Measurements from ENCODE around the gene ARHGAP22.

ARHGAP22 gene

GRCh38 chr10:48410503-48410902 lies 194.4 kb downstream of the ARHGAP22 start:
- TF ChIP-seq, protein P1, sequence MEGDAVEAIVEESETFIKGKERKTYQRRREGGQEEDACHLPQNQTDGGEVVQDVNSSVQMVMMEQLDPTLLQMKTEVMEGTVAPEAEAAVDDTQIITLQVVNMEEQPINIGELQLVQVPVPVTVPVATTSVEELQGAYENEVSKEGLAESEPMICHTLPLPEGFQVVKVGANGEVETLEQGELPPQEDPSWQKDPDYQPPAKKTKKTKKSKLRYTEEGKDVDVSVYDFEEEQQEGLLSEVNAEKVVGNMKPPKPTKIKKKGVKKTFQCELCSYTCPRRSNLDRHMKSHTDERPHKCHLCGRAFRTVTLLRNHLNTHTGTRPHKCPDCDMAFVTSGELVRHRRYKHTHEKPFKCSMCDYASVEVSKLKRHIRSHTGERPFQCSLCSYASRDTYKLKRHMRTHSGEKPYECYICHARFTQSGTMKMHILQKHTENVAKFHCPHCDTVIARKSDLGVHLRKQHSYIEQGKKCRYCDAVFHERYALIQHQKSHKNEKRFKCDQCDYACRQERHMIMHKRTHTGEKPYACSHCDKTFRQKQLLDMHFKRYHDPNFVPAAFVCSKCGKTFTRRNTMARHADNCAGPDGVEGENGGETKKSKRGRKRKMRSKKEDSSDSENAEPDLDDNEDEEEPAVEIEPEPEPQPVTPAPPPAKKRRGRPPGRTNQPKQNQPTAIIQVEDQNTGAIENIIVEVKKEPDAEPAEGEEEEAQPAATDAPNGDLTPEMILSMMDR (IDR thresholded peaks at IDR 0.05; ENCODE audit: low read depth, low read length): no peak
- no peak for DNase-seq (ENCODE audit: low read depth in 2 of 2)
- no peak overlapping the region for H3K4me3 ChIP-seq (replicated peaks in 1 of 2; ENCODE audit: low read depth in 2 of 2, low read length in 2 of 2)

DNA sequence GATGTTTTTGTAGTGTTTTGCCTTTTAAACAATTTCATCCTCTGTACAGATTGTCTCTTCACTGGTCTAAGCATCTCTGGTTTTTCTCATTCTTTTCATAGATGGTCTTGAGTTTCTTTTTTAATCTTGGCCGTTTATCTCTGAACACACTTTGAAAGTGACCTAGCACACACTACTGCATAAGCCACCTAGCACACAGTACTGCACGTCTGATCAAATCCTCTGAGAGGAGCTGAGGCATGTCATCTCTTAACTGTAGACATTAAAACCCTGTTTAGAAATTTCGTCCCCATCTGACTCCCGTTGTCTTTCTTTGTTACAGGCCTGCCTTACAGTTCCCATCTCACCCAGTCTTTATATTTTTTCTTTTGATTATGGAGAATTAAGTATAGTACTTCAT lies 198.2 kb downstream of the ARHGAP22 start:
- TF ChIP-seq, protein P1 (IDR thresholded peaks at IDR 0.05; ENCODE audit: low read depth, low read length): no peak
- H3K4me3 ChIP-seq (replicated peaks in 1 of 2; ENCODE audit: low read depth in 2 of 2, low read length in 2 of 2): no peak overlapping the region
- no peak for DNase-seq (ENCODE audit: low read depth in 2 of 2)

GRCh38 chr10:48406204-48406603 lies 198.7 kb downstream of the ARHGAP22 start:
- TF ChIP-seq, protein P1 (IDR thresholded peaks at IDR 0.05; ENCODE audit: low read depth, low read length): no peak
- no peak overlapping the region for H3K4me3 ChIP-seq (replicated peaks in 1 of 2; ENCODE audit: low read depth in 2 of 2, low read length in 2 of 2)
- DNase-seq (ENCODE audit: low read depth in 2 of 2): peak; percentile 13 to 46

GRCh38 chr10:48404646-48405045 lies 200.2 kb downstream of the ARHGAP22 start:
- no peak overlapping the region for H3K4me3 ChIP-seq (replicated peaks in 1 of 2; ENCODE audit: low read depth in 2 of 2, low read length in 2 of 2)
- TF ChIP-seq, protein P1 (IDR thresholded peaks at IDR 0.05; ENCODE audit: low read depth, low read length): no peak
- peak; percentile 52 to 88 for DNase-seq (ENCODE audit: low read depth in 2 of 2)

DNA sequence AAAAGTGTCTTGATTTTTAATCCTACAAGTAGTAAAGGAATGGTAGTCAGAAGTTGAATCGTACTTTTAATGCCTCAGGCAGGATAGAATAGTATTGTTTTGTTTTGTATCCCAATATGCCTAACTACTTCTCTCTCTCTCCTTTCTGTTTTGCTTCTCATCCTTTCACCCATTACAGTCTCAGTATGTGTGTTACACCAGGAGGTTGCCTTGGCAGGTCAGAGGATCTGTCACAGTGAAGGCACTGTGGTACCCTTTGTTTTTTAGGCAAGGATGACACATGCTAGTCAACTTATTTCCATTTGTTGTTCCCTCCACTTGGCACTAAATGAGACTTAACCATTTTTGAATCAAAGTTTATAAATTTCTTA lies 204.0 kb downstream of the ARHGAP22 start:
- H3K4me3 ChIP-seq (replicated peaks in 1 of 2; ENCODE audit: low read depth in 2 of 2, low read length in 2 of 2): no peak overlapping the region
- no peak for DNase-seq (ENCODE audit: low read depth in 2 of 2)
- TF ChIP-seq, protein P1 (IDR thresholded peaks at IDR 0.05; ENCODE audit: low read depth, low read length): no peak

DNA sequence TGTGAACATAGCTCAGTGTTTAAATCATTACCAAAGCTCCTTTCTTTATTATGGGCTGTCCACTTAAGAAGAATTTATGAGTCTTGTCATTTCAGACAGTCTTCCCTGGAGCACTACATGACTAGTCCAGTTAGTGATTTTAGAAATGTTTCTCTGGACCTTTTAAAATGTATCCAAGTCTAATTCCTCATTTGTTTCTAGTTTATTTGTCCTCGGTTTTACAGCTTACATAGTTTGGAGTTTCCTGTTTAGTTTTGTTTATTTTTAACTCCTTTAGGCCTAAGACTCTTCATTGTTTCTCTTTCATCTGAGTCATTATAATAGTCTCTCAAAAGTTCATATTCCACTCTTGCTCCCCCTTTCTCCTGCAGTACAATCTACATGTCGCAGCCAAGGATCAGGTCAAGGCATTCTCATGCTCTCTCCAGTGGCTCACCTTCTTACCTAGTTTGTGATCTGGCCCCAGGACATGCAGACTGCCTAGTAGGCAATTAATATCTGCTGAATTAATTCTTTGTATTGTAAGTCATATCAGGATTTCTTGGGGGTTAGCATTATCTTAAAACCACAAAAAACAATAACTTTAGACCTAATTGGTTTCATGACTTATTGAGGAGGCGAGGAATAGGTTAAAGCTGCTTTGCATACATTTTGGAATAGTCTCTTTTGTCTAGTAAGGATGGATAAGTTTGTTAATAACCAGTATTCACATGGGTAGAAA lies 204.6 kb downstream of the ARHGAP22 start:
- H3K4me3 ChIP-seq (replicated peaks in 1 of 2; ENCODE audit: low read depth in 2 of 2, low read length in 2 of 2): no peak overlapping the region
- TF ChIP-seq, protein P1 (IDR thresholded peaks at IDR 0.05; ENCODE audit: low read depth, low read length): peak; percentile 6
- peak in 1 of 2 donors; percentile 34 for DNase-seq (ENCODE audit: low read depth in 2 of 2)

GRCh38 chr10:48399551-48399950 lies 205.3 kb downstream of the ARHGAP22 start:
- no peak overlapping the region for H3K4me3 ChIP-seq (replicated peaks in 1 of 2; ENCODE audit: low read depth in 2 of 2, low read length in 2 of 2)
- no peak for DNase-seq (ENCODE audit: low read depth in 2 of 2)
- TF ChIP-seq, protein P1 (IDR thresholded peaks at IDR 0.05; ENCODE audit: low read depth, low read length): no peak
